KMS-11 (cell line): ENCODE results near the gene DNPH1.

ENCODE experiments used
- H2AFZ ChIP-seq: fragments of 200-600 bp; sonication (generic); 2 replicates; pipeline ENCODE4 v1.6.1; 2016; ENCODE audit warnings: antibody characterized with exemption, mixed run types, low read depth
- H3K27ac ChIP-seq: fragments of 200-600 bp; sonication (generic); 2 replicates; pipeline ENCODE4 v1.6.1; 2016; ENCODE audit warnings: mild to moderate bottlenecking, mixed run types
- H3K27me3 ChIP-seq: fragments of 200-600 bp; sonication (generic); 2 replicates; pipeline ENCODE4 v1.6.1; 2017; ENCODE audit warnings: mild to moderate bottlenecking, low read depth, mixed run types, moderate library complexity; ENCODE audit not compliant: insufficient read depth
- H3K36me3 ChIP-seq: fragments of 200-600 bp; sonication (generic); 2 replicates; pipeline ENCODE4 v1.6.1; 2017; ENCODE audit warnings: mild to moderate bottlenecking, mixed run types; ENCODE audit not compliant: insufficient read depth
- H3K4me1 ChIP-seq: fragments of 200-600 bp; sonication (generic); 2 replicates; pipeline ENCODE4 v1.6.1; 2016; ENCODE audit warnings: mild to moderate bottlenecking, low read depth, mixed run types; ENCODE audit not compliant: poor library complexity, severe bottlenecking
- H3K4me2 ChIP-seq: fragments of 200-600 bp; sonication (generic); 2 replicates; pipeline ENCODE4 v1.7.0; 2016; ENCODE audit warnings: mild to moderate bottlenecking, mixed run types
- H3K4me3 ChIP-seq: fragments of 200-600 bp; sonication (generic); IDR thresholded peaks from 2 replicates; pipeline ENCODE4 v1.6.1; 2017; ENCODE audit warnings: low read depth, low read length, mixed read lengths; ENCODE audit not compliant: insufficient read depth
- H3K79me2 ChIP-seq: fragments of 200-600 bp; sonication (generic); 2 replicates; pipeline ENCODE4 v1.6.1; 2016; ENCODE audit warnings: low read depth, mixed run types; ENCODE audit not compliant: insufficient read depth
- H3K9ac ChIP-seq: fragments of 200-600 bp; sonication (generic); 2 replicates; pipeline ENCODE4 v1.6.1; 2016; ENCODE audit warnings: mild to moderate bottlenecking, mixed run types
- H4K20me1 ChIP-seq: fragments of 200-600 bp; sonication (generic); 2 replicates; pipeline ENCODE4 v1.6.1; 2016; ENCODE audit warnings: mild to moderate bottlenecking, mixed run types; ENCODE audit not compliant: insufficient read depth
- CTCF ChIP-seq: fragments of 200-600 bp; sonication (generic); conservative IDR thresholded peaks from 2 replicates; pipeline ENCODE4 v1.6.1; 2017; ENCODE audit warnings: low read depth, mild to moderate bottlenecking, antibody characterized with exemption, low read length, moderate library complexity, mixed read lengths

DNPH1 gene

GRCh38 chr6:43180058-43180457 lies 49.2 kb downstream of the DNPH1 start:
- H3K4me1 ChIP-seq = peaks cover 21% of the 10 kb centered on the region
- no peak overlapping the region for H3K27ac ChIP-seq
- no peak for TF ChIP-seq CTCF
- H3K4me3 ChIP-seq = no peak overlapping the region
- no peak overlapping the region for H2AFZ ChIP-seq
- H3K79me2 ChIP-seq = peaks cover 15% of the 10 kb centered on the region; the same call in 1 of the 2 replicates
- H3K9ac ChIP-seq = no peak overlapping the region
- H4K20me1 ChIP-seq = peaks cover 3% of the 10 kb centered on the region; the same call in 1 of the 2 replicates
- no peaks in the 10 kb centered on the region for H3K36me3 ChIP-seq
- no peak overlapping the region for H3K4me2 ChIP-seq
- no peaks in the 10 kb centered on the region for H3K27me3 ChIP-seq

GRCh38 chr6:43178951-43179830 lies 50.1 kb downstream of the DNPH1 start:
- no peak overlapping the region for H2AFZ ChIP-seq
- H3K4me3 ChIP-seq = no peak overlapping the region
- no peak for TF ChIP-seq CTCF
- H3K4me1 ChIP-seq = peaks cover 25% of the 10 kb centered on the region
- no peak overlapping the region for H3K4me2 ChIP-seq
- H3K27me3 ChIP-seq = no peaks in the 10 kb centered on the region
- no peak overlapping the region for H3K9ac ChIP-seq
- peaks cover 6% of the 10 kb centered on the region; the same call in 1 of the 2 replicates for H4K20me1 ChIP-seq
- H3K27ac ChIP-seq = no peak overlapping the region
- H3K79me2 ChIP-seq = peaks cover 15% of the 10 kb centered on the region; the same call in 1 of the 2 replicates
- H3K36me3 ChIP-seq = no peaks in the 10 kb centered on the region

- Histone ChIP-seq H3K36me3 (no peaks in the 10 kb centered on the region), H3K27ac (no peak overlapping the region), H3K4me3 (no peak overlapping the region), H3K4me2 (no peak overlapping the region), H3K27me3 (no peaks in the 10 kb centered on the region), H3K79me2 (peaks cover 21% of the 10 kb centered on the region; the same call in 1 of the 2 replicates), H3K4me1 (peaks cover 36% of the 10 kb centered on the region), H4K20me1 (peaks cover 6% of the 10 kb centered on the region; the same call in 1 of the 2 replicates), H2AFZ (no peak overlapping the region), H3K9ac (no peak overlapping the region)
- no peak for TF ChIP-seq CTCF
Measured at GRCh38 chr6:43178150-43178549, 51.1 kb downstream of the DNPH1 start.

GRCh38 chr6:43176423-43176786 lies 52.9 kb downstream of the DNPH1 start:
- Histone ChIP-seq H3K9ac (no peak overlapping the region), H3K4me2 (no peak overlapping the region), H3K27me3 (no peaks in the 10 kb centered on the region), H4K20me1 (peaks cover 6% of the 10 kb centered on the region; the same call in 1 of the 2 replicates), H3K79me2 (peaks cover 27% of the 10 kb centered on the region; the same call in 1 of the 2 replicates), H3K36me3 (no peaks in the 10 kb centered on the region), H3K4me1 (peaks cover 33% of the 10 kb centered on the region), H2AFZ (no peak overlapping the region), H3K27ac (no peak overlapping the region), H3K4me3 (no peak overlapping the region)
- no peak for TF ChIP-seq CTCF
